Endodermal cell (in vitro differentiated cells): ENCODE measurements around the gene ELAVL4. TPM values are rescaled to one million over a fixed set of nuclear protein-coding genes. Genes with fewer than 3 reads are reported as not detected.

Experiments used
- DNase-seq: peaks from one replicate; pipeline ENCODE4 v3.0.0-alpha.2; 2017
- H3K27ac ChIP-seq: 2 replicates; pipeline ENCODE4 v1.5.1; 2013; ENCODE audit warnings: mild to moderate bottlenecking, low read depth, low read length, moderate library complexity
- H3K27me3 ChIP-seq: 2 replicates; pipeline ENCODE4 v1.6.1; 2013; ENCODE audit warnings: mild to moderate bottlenecking, low read length, moderate library complexity; ENCODE audit not compliant: insufficient read depth, control insufficient read depth, poor library complexity, severe bottlenecking
- H3K36me3 ChIP-seq: 2 replicates; pipeline ENCODE4 v1.7.0; 2013; ENCODE audit warnings: mild to moderate bottlenecking, low read length, moderate library complexity; ENCODE audit not compliant: control insufficient read depth, insufficient read depth
- H3K4me1 ChIP-seq: one replicate; pipeline ENCODE4 v1.7.0; 2013; ENCODE audit warnings: low read length; ENCODE audit not compliant: control insufficient read depth, insufficient read depth
- H3K4me3 ChIP-seq: 2 replicates; pipeline ENCODE4 v1.5.1; 2013; ENCODE audit warnings: mild to moderate bottlenecking, low read length, moderate library complexity
- H3K9ac ChIP-seq: 2 replicates; pipeline ENCODE4 v1.6.1; 2013; ENCODE audit warnings: mild to moderate bottlenecking, low read length, moderate library complexity; ENCODE audit not compliant: poor library complexity, severe bottlenecking; ENCODE audit errors: extremely low read depth
- H3K9me3 ChIP-seq: 2 replicates; pipeline ENCODE4 v1.6.1; 2013; ENCODE audit warnings: mild to moderate bottlenecking, low read length, moderate library complexity; ENCODE audit not compliant: control insufficient read depth
- H3K27ac Mint-ChIP-seq: 2 replicates; pipeline ENCODE4 v1.8.0; 2020; ENCODE audit warnings: mixed read lengths
- H3K27me3 Mint-ChIP-seq: 2 replicates; pipeline ENCODE4 v1.8.0; 2021; ENCODE audit warnings: mild to moderate bottlenecking, mixed read lengths; ENCODE audit not compliant: insufficient read depth
- H3K36me3 Mint-ChIP-seq: 2 replicates; pipeline ENCODE4 v1.8.0; 2020; ENCODE audit warnings: low read depth, mixed read lengths
- H3K4me1 Mint-ChIP-seq: 2 replicates; pipeline ENCODE4 v1.8.0; 2020; ENCODE audit warnings: mixed read lengths
- H3K4me3 Mint-ChIP-seq: 2 replicates; pipeline ENCODE4 v1.8.0; 2020; ENCODE audit warnings: mild to moderate bottlenecking, moderate library complexity, mixed read lengths
- H3K9me3 Mint-ChIP-seq: 2 replicates; pipeline ENCODE4 v1.8.0; 2020; ENCODE audit warnings: mild to moderate bottlenecking, mixed read lengths
- CTCF ChIP-seq: fragments of 200-600 bp; sonication (generic); conservative IDR thresholded peaks from 2 replicates; pipeline ENCODE4 v1.5.0; 2021; ENCODE audit warnings: antibody characterized with exemption, mild to moderate bottlenecking
- WGBS, 2 experiments: methylation state at CpG; one replicate each; pipeline versions ENCODE4 v1.1.5 to v1.1.7; 2013; ENCODE audit warnings: missing lambda C conversion rate in 2 of 2, mixed read lengths in 1 of 2; ENCODE audit not compliant: insufficient coverage in 1 of 2, insufficient read length in 1 of 2; 5-methylcytosine and 5-hydroxymethylcytosine counted together
- total RNA-seq, 2 donors: library from RNA; stranded (reverse); fragmentation: NEBNext Ultra II Directional in 1 of 2; extraction: Animal tissue kit (Norgen Biotek cat#: 25700) in 1 of 2; gene quantifications; 2 replicates in 1 of 2; 3 replicates in 1 of 2; pipeline ENCODE4 v1.2.1, GENCODE V29; 2021

ELAVL4 gene
- total RNA-seq, 2 donors from 2014 or later, result 4.0 to 10.3 TPM

GRCh38 chr1:50251702-50252101, 143.0 kb downstream of the ELAVL4 start:
- peak; percentile 86 for DNase-seq
- Mint-ChIP-seq H3K36me3 (no peaks in the 10 kb centered on the region), H3K27me3 (peaks cover 54% of the 10 kb centered on the region), H3K27ac (peak overlapping the region; percentile 19), H3K4me3 (peak overlapping the region; percentile 28), H3K4me1 (peaks cover 5% of the 10 kb centered on the region), H3K9me3 (no peaks in the 10 kb centered on the region)
- Histone ChIP-seq H3K4me1 (no peaks in the 10 kb centered on the region), H3K36me3 (no peaks in the 10 kb centered on the region), H3K27ac (peak overlapping the region; percentile 90), H3K4me3 (no peak overlapping the region), H3K9ac (no peak overlapping the region), H3K9me3 (no peaks in the 10 kb centered on the region), H3K27me3 (peaks cover 19% of the 10 kb centered on the region)
- no peak for TF ChIP-seq CTCF
- WGBS, 2 experiments, result 20 to 51% methylated on average over 3 to 13 of the region's 13 CpGs

DNA sequence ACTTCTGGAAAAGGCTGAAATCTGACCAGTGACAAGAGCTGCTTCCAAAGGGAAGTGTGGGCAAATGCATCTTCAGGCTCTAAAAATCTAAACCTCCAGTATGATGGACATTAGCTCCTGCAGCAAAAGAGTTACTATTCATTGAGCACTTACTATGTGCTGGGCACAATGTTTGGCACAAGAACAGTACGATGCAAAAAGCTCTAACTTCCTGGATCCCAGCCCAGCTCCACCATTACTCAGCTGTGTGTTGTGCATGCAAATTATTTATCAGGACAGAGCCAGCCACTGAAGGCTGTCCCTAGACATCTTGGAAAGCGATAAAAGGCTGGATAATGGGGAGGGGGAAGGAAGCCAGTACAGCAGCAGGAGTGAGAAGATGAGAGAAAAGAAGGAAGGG, 143.5 kb downstream of the ELAVL4 start:
- Histone ChIP-seq H3K9me3 (no peaks in the 10 kb centered on the region), H3K9ac (no peak overlapping the region), H3K36me3 (no peaks in the 10 kb centered on the region), H3K27me3 (peaks cover 19% of the 10 kb centered on the region), H3K4me3 (no peak overlapping the region), H3K4me1 (no peaks in the 10 kb centered on the region), H3K27ac (peak overlapping the region; percentile 63)
- Mint-ChIP-seq H3K4me1 (peaks cover 7% of the 10 kb centered on the region), H3K27ac (no peak overlapping the region), H3K4me3 (no peak overlapping the region), H3K9me3 (no peaks in the 10 kb centered on the region), H3K27me3 (peaks cover 57% of the 10 kb centered on the region), H3K36me3 (no peaks in the 10 kb centered on the region)
- WGBS, 2 experiments, result 52 to 62% methylated on average over 2 of the region's 2 CpGs
- no peak for DNase-seq
- TF ChIP-seq CTCF, result no peak

Other genes with a start within 250 kb of the ELAVL4 start
- gene AGBL4, start 85.0 kb upstream of the ELAVL4 start, total RNA-seq, result 1 to 10 TPM in 1 of 2 donors, under 1 TPM in 1; 0.40 to 5.5 TPM